Measurements from ENCODE around the gene C1orf21.

C1orf21 gene

GRCh38 chr1:184512724-184513123, 125.9 kb downstream of the C1orf21 start:
- DNase-seq (ENCODE audit: low read depth in 1 of 2, low spot score in 1 of 2): no peak

GRCh38 chr1:184513421-184513820, 126.6 kb downstream of the C1orf21 start:
- no peak for DNase-seq (ENCODE audit: low read depth in 1 of 2, low spot score in 1 of 2)

- no peak for DNase-seq (ENCODE audit: low read depth in 1 of 2, low spot score in 1 of 2)
Observed at GRCh38 chr1:184513966-184514365, 127.1 kb downstream of the C1orf21 start.

DNA sequence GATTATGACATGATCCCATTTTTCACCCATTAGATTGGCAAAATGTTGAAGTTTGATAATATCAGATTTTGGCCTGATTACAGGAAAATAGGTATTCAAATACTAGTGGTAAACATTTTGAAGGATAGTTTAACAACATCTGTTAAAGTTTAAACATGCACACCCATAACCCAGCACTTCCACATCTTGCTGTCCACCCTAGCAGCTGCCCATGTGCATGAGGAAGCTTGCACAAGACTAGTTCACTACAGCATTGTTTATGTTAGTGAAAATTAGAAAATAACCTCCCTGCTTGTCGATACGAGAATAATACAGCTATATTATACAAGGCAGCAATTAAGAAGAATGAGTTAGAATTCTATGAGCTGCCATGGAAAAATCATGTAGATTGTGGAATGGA, 127.6 kb downstream of the C1orf21 start:
- no peak for DNase-seq (ENCODE audit: low read depth in 1 of 2, low spot score in 1 of 2)

DNA sequence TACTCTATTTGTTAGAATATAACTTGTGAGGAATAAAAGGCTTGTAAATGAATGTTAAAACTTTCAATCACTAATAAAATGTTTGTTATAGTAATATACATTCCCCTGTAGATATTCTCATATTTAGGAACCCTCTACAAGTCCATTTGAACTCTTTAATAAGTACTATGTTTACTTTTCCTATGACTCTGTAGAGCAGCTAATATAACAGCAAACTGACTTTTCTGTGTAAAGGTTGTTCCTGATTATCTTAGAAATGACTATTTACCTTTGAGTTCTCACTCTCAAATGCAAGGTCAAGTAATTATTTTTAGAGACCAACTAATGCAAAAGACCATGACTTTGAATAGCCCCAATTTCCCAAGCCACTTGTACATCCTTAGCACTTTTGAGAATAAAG, 130.3 kb downstream of the C1orf21 start:
- DNase-seq (ENCODE audit: low read depth in 1 of 2, low spot score in 1 of 2): no peak

- DNase-seq (ENCODE audit: low read depth in 1 of 2, low spot score in 1 of 2): no peak
Observed at GRCh38 chr1:184518736-184519357, 132.0 kb downstream of the C1orf21 start.

- DNase-seq (ENCODE audit: low read depth in 1 of 2, low spot score in 1 of 2): no peak
Observed at GRCh38 chr1:184520336-184520735, 133.5 kb downstream of the C1orf21 start.

DNA sequence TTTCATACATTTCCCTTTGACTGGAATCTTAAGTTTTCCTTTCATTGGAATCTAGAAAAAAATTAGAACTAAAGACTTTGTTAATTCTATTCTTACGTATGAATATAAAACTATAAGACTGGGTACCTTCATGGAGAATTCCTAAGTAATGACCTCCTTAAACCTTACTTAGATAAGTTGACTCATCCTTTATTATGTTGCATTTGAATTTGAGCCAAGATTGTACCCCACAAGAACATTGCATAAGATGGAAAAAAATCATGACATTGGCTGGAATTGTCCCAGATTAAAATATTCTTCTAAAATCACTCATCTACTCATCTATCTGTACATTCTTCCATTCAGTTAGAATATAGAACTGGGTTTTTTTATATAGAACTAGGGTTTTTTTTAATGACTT, 137.4 kb downstream of the C1orf21 start:
- no peak for DNase-seq (ENCODE audit: low read depth in 1 of 2, low spot score in 1 of 2)

DNA sequence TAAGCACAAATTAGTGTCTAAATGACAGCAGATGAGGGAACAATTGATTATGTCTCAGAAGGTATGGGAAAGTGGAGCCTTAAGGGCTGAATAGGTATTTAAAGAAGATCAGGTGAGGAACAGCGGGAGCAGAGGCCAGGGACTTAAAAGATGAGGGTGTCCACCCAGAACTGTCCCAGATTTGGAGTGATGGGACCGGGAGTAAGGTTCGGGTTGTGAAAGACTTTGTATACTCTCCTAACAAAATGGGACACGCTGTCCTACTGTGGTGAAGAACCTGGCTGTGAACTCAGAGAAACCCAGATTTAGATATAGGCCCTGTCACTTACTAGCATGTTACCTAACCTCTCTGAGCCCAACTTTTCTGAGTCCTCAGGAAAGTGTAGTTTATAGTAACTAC, 140.6 kb downstream of the C1orf21 start:
- DNase-seq (ENCODE audit: low read depth in 1 of 2, low spot score in 1 of 2): no peak

DNA sequence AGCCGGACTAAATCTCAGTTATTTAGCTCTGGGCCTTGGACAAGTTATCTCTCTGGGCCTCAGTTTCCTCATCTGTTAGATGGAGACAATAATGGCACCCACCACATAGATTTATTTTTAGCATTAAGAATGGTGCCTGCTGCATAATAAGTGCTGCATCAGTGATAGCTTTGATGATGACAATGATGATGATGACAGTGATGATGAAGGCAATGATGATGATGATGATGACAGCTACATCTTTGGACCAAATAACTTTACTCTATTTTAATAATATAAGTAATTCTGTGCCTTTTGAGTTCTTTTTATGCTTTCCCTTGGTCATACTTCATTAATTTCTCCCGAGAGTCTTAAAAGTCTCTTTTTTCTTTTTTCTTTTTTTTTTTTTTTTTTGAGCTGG, 143.4 kb downstream of the C1orf21 start:
- DNase-seq (ENCODE audit: low read depth in 1 of 2, low spot score in 1 of 2): no peak

- DNase-seq (ENCODE audit: low read depth in 1 of 2, low spot score in 1 of 2): no peak
Observed at GRCh38 chr1:184531296-184531695, 144.5 kb downstream of the C1orf21 start.

DNA sequence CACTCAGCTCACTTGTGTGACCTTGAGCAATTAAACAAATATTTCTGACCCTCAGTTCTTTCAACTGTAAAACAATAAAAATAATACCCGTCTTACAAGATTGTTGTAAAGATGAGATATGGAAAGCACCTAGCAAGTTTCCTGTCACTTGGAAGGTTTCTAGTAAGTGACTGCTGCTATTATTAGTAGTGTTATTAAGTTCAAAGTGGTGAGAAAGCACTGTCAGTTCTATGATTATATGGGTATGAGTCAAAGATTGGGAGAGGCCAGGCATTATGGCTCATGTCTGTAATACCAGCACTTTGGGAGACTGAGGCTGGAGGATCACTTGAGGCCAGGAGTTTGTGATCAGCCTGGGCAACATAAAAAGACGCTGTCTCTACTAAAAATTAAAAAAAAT, 145.4 kb downstream of the C1orf21 start:
- DNase-seq (ENCODE audit: low read depth in 1 of 2, low spot score in 1 of 2): no peak

- DNase-seq (ENCODE audit: low read depth in 1 of 2, low spot score in 1 of 2): no peak
Observed at GRCh38 chr1:184533049-184533448, 146.2 kb downstream of the C1orf21 start.

GRCh38 chr1:184533915-184534314, 147.1 kb downstream of the C1orf21 start:
- DNase-seq (ENCODE audit: low read depth in 1 of 2, low spot score in 1 of 2): no peak

DNA sequence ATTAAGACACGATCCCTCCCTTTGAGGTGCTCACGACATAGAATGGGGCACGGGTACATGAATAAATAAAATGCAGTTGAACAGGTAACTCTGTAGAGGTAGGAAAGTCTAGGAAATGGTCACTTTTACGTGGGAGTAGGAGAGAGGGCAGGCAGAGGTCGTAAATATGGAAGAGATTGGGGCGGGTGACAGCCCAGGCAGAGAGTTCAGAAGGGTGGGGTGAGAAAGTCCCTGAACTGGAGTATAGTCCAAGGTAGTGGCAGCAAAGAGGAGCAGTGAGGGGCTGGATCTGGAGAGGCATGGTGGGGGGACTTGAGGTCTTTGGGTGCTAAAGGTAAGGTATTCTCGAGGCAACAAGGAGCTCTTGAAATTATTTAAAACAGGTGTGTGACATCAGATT, 147.9 kb downstream of the C1orf21 start:
- no peak for DNase-seq (ENCODE audit: low read depth in 1 of 2, low spot score in 1 of 2)

- no peak for DNase-seq (ENCODE audit: low read depth in 1 of 2, low spot score in 1 of 2)
Observed at GRCh38 chr1:184535191-184535970, 148.6 kb downstream of the C1orf21 start.

DNA sequence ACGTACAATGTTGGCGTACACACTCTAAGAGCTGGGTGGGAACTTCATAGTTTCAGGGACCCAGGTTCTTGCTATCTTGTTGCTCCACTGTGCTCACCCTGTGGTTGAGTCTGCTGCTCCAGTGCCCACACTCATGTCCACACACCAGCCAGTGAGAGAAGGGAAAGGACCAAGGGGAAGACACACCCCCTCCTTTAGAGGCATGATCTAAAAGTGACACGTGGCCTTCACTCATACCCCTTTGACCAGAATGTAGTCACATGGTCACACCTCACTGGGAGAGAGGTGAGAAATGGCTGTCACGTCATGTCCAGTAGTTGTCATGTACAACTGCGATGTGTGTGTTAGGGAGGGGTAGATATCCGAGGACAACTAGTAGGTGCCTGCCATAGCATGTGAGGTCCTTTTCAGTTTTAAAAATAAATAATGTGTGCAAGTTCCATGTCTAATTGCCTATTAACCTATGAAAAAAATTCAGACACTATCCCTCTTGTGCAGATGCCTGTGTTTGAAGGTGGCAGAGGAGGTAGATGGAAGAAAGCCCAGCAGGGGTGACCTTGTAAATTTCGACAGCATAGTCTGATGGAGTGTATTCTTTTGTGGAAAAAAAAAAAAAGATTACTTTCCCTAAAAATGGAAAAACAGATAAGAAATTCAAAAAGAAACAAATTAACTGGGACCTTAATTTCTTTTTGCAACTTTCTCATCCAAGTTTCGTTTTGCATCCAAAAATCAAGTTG, 149.6 kb downstream of the C1orf21 start:
- no peak for DNase-seq (ENCODE audit: low read depth in 1 of 2, low spot score in 1 of 2)

DNA sequence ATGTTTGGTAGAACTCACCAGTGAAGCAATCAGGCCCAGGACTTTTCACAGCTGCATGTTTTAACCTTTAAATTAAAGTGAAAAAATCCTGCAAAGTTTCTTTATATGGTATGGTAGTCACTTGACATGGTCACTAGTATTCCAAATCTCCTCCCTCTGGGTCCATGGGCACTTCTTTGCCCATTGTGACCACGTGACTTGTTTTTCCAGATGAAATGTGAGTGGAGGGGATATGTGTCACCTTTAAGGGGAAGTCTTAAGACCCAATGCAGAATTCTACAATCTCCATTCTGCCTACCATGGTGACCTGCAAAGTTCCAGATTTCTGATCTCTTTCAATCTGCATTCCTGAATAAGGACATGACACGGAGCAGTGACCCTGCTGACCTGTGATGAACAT, 152.8 kb downstream of the C1orf21 start:
- DNase-seq (ENCODE audit: low read depth in 1 of 2, low spot score in 1 of 2): no peak

GRCh38 chr1:184541537-184542152, 154.8 kb downstream of the C1orf21 start:
- DNase-seq (ENCODE audit: low read depth in 1 of 2, low spot score in 1 of 2): no peak

- DNase-seq (ENCODE audit: low read depth in 1 of 2, low spot score in 1 of 2): no peak
Observed at GRCh38 chr1:184542291-184542690, 155.5 kb downstream of the C1orf21 start.

DNA sequence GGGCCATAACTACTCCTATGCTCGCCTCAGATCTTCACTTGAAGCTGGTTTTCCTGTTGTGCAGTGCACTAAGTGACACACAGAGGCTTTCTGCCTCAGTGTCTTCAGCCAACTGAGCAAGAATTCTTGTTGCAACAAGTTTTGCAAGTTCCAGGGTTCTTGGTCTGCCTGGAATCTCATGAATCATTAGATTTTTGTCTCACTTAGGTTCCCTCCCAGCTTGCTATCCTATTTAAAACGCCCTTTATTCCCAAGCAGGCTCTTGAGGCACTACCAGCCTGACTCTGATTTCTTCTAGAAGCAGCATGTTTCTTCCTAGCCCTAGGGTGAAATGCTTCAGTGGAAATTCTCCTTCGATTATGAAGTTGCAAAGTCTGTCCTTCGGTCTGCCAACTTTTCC, 158.8 kb downstream of the C1orf21 start:
- DNase-seq (ENCODE audit: low read depth in 1 of 2, low spot score in 1 of 2): no peak

- no peak for DNase-seq (ENCODE audit: low read depth in 1 of 2, low spot score in 1 of 2)
Observed at GRCh38 chr1:184552446-184552845, 165.6 kb downstream of the C1orf21 start.

Data from activated CD4-positive, alpha-beta T cell treated with anti-CD3 and anti-CD28 coated beads, Interleukin-2, amount 50 U/mL, for 24 hours (primary cell).